PC-9 (cell line): ENCODE measurements around the gene ZNF100. TPM values are rescaled to one million over a fixed set of nuclear protein-coding genes. Genes with fewer than 3 reads are reported as not detected.
A peak's percentile ranks its signal among the peaks of the same experiment; 100 is the strongest.
"Not testable (repeated sequence)": the region's sequence is repeated elsewhere in the genome, so short reads cannot be mapped to it uniquely, and the experiment has no call there.

Experiments
- BruUV-seq: library from RNA; stranded (reverse); fragments of 400-500 nt; replicated peaks from 2 replicates; lab custom pipeline; 2021; lab: Mats Ljungman, UMichigan
- CTCF ChIA-PET: fragments of 300-600 bp; sonication (Branson Sonifier 250); formaldehyde crosslinking; loops from one replicate; lab custom pipeline; 2022; ENCODE audit warnings: antibody characterized with exemption; lab: Charles Lee
- POLR2A ChIA-PET: fragments of 300-600 bp; sonication (Branson Sonifier 250); formaldehyde crosslinking; loops from one replicate; lab custom pipeline; 2022; ENCODE audit warnings: antibody characterized with exemption; ENCODE audit not compliant: unreplicated experiment; lab: Charles Lee
- DNase-seq, 2 experiments: peaks; one replicate each; pipeline versions ENCODE4 v3.0.0 to v3.0.0-alpha.2; 2015 to 2022; ENCODE audit warnings: mixed read lengths in 1 of 2
- H2AFZ ChIP-seq: fragments of 200-600 bp; sonication (generic); 2 replicates; pipeline ENCODE4 v1.8.1; 2017; ENCODE audit warnings: antibody characterized with exemption
- H3F3A ChIP-seq: fragments of 200-600 bp; sonication (generic); 2 replicates; pipeline ENCODE4 v1.8.1; 2017; ENCODE audit warnings: antibody characterized with exemption, mild to moderate bottlenecking, low read depth; ENCODE audit not compliant: insufficient read depth
- H3K27ac ChIP-seq: fragments of 200-600 bp; sonication (generic); 2 replicates; pipeline ENCODE4 v1.6.1; 2016; ENCODE audit warnings: mixed run types
- H3K27me3 ChIP-seq: fragments of 200-600 bp; sonication (generic); 2 replicates; pipeline ENCODE4 v1.6.1; 2016; ENCODE audit warnings: low read depth, mixed run types; ENCODE audit not compliant: insufficient read depth
- H3K36me3 ChIP-seq: fragments of 200-600 bp; sonication (generic); 2 replicates; pipeline ENCODE4 v1.6.1; 2016; ENCODE audit warnings: low read depth, mixed run types
- H3K4me1 ChIP-seq: fragments of 200-600 bp; sonication (generic); replicated peaks from 2 replicates; pipeline ENCODE4 v1.6.1; 2016; ENCODE audit warnings: mixed run types; ENCODE audit not compliant: insufficient read depth
- H3K4me2 ChIP-seq: fragments of 200-600 bp; sonication (generic); 2 replicates; pipeline ENCODE4 v1.6.1; 2017; ENCODE audit warnings: mixed run types
- H3K4me3 ChIP-seq: fragments of 200-600 bp; sonication (generic); 2 replicates; pipeline ENCODE4 v1.6.1; 2016; ENCODE audit warnings: mixed run types
- H3K79me2 ChIP-seq: fragments of 200-600 bp; sonication (generic); 2 replicates; pipeline ENCODE4 v1.6.1; 2017; ENCODE audit warnings: low read depth, mixed run types
- H3K9me2 ChIP-seq: fragments of 200-600 bp; sonication (generic); 2 replicates; pipeline ENCODE4 v1.8.1; 2017; ENCODE audit warnings: mild to moderate bottlenecking; ENCODE audit not compliant: insufficient read depth
- H3K9me3 ChIP-seq: fragments of 200-600 bp; sonication (generic); 2 replicates; pipeline ENCODE4 v1.8.1; 2016; ENCODE audit warnings: low read depth; ENCODE audit not compliant: insufficient read depth
- H4K20me1 ChIP-seq: fragments of 200-600 bp; sonication (generic); 2 replicates; pipeline ENCODE4 v1.8.1; 2017; ENCODE audit not compliant: insufficient read depth
- EZH2 ChIP-seq: fragments of 200-600 bp; sonication (generic); IDR thresholded peaks from 2 replicates; pipeline ENCODE4 v1.8.0; 2017; ENCODE audit warnings: antibody characterized with exemption, low read depth
- intact Hi-C: fragments of 100-400 bp; cut with micrococcal nuclease; formaldehyde crosslinking; loops from one replicate; pipeline ENCODE4 v1.10.0; 2022; ENCODE audit not compliant: unreplicated experiment
- total RNA-seq: library from RNA; stranded (reverse); gene quantifications from 2 replicates; pipeline ENCODE4 v1.2.3, GENCODE V29; 2021
- TF ChIP-seq, protein P1 (sequence below): fragments of 200-600 bp; sonication (generic); conservative IDR thresholded peaks from 2 replicates; pipeline ENCODE4 v1.6.1; 2017; ENCODE audit warnings: mixed run types, antibody characterized with exemption, mild to moderate bottlenecking, moderate library complexity

ZNF100 gene
- total RNA-seq, 1 experiment from 2014 or later: 7.7 TPM

- Histone ChIP-seq H2AFZ (no peak overlapping the region), H3K9me2 (no peaks in the 10 kb centered on the region), H3K4me3 (no peak overlapping the region), H3K27me3 (no peaks in the 10 kb centered on the region), H3K9me3 (peaks cover 5% of the 10 kb centered on the region), H3K79me2 (no peaks in the 10 kb centered on the region), H3K4me2 (no peak overlapping the region), H4K20me1 (no peaks in the 10 kb centered on the region), H3K4me1 (no peaks in the 10 kb centered on the region), H3K36me3 (no peaks in the 10 kb centered on the region), H3K27ac (no peak overlapping the region), H3F3A (no peaks in the 10 kb centered on the region)
- no TSS peak for BruUV-seq
- intact Hi-C loops: no loop called here
- POLR2A ChIA-PET: no interaction called here
- CTCF ChIA-PET: no interaction called here
- peak in 1 of 2 experiments; percentile 70 for DNase-seq
- TF ChIP-seq, protein P1, sequence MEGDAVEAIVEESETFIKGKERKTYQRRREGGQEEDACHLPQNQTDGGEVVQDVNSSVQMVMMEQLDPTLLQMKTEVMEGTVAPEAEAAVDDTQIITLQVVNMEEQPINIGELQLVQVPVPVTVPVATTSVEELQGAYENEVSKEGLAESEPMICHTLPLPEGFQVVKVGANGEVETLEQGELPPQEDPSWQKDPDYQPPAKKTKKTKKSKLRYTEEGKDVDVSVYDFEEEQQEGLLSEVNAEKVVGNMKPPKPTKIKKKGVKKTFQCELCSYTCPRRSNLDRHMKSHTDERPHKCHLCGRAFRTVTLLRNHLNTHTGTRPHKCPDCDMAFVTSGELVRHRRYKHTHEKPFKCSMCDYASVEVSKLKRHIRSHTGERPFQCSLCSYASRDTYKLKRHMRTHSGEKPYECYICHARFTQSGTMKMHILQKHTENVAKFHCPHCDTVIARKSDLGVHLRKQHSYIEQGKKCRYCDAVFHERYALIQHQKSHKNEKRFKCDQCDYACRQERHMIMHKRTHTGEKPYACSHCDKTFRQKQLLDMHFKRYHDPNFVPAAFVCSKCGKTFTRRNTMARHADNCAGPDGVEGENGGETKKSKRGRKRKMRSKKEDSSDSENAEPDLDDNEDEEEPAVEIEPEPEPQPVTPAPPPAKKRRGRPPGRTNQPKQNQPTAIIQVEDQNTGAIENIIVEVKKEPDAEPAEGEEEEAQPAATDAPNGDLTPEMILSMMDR: no peak
- TF ChIP-seq EZH2: no peak
These were observed 22.2 kb upstream of the ZNF100 start for GRCh38 chr19:21789466-21790085.

DNA sequence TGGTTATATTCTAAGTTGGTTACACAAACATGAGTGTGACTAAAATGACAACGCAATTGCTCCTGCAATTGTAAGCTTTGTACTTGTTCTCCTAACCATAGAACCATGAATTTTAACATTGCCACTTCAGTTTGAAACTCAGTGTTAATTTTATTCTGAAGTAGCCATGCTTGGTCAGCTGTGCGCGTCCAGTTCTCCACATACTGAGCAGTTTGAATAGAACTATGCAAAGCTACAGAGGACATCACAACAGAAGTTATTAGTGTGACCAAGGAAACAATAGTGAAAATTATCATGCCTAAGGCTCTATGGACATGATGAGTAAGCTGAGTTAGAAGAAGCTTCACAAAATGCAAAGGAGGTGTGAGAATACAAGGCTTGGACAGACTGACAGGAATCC, 19.6 kb upstream of the ZNF100 start:
- Histone ChIP-seq H3K9me3 (peaks cover 14% of the 10 kb centered on the region; the same call in 1 of the 2 replicates), H3K4me1 (no peaks in the 10 kb centered on the region), H3K27ac (no peak overlapping the region), H3K9me2 (no peaks in the 10 kb centered on the region), H3K36me3 (no peaks in the 10 kb centered on the region), H3K4me2 (no peak overlapping the region), H3K79me2 (no peaks in the 10 kb centered on the region), H2AFZ (no peak overlapping the region), H3K4me3 (no peak overlapping the region), H3F3A (no peaks in the 10 kb centered on the region), H3K27me3 (no peaks in the 10 kb centered on the region), H4K20me1 (no peaks in the 10 kb centered on the region)
- ChIA-PET CTCF (no interaction called here), POLR2A (no interaction called here)
- no peak for TF ChIP-seq EZH2
- TF ChIP-seq, protein P1: no peak
- no TSS peak for BruUV-seq
- intact Hi-C loops: no loop called here
- no peak for DNase-seq

DNA sequence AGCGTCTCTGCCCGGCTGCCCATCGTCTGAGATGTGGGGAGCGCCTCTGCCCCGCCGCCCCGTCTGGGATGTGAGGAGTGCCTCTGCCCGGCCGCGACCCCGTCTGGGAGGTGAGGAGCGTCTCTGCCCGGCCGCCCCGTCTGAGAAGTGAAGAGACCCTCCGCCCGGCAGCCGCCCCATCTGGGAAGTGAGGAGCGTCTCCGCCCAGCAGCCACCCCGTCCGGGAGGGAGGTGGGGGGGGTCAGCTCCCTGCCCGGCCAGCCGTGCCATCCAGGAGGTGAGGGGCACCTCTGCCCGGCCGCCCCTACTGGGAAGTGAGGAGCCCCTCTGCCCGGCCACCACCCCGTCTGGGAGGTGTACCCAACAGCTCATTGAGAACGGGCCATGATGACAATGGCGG, 8.4 kb upstream of the ZNF100 start:
- H3F3A ChIP-seq, H3K27ac ChIP-seq, intact Hi-C loops, H2AFZ ChIP-seq, H3K4me3 ChIP-seq, H3K4me1 ChIP-seq, POLR2A ChIA-PET, H3K9me3 ChIP-seq, CTCF ChIA-PET, H4K20me1 ChIP-seq, H3K27me3 ChIP-seq, H3K79me2 ChIP-seq, DNase-seq, H3K36me3 ChIP-seq, BruUV-seq, H3K9me2 ChIP-seq, H3K4me2 ChIP-seq: not testable (repeated sequence)

DNA sequence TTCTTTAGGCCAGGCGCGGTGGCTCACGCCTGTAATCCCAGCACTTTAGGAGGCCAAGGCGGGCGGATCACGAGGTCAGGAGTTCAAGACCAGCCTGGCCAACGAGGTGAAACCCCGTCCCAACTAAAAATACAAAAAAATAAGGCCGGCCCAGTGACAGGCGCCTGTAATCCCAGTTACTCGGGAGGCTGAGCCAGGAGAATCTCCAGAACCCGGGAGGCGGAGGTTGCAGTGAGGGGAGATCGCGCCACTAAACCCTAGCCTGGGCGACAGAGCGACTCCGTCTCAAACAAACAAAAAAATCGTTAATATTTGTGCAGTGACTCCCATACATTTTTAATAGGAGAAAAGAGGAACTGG, 694 bp downstream of the ZNF100 start:
- H4K20me1 ChIP-seq, H3F3A ChIP-seq, H3K4me1 ChIP-seq, H3K27ac ChIP-seq, BruUV-seq, DNase-seq, H3K27me3 ChIP-seq, H3K9me2 ChIP-seq, H3K9me3 ChIP-seq, CTCF ChIA-PET: not testable (repeated sequence)
- H3K36me3 ChIP-seq: peaks cover 42% of the 10 kb centered on the region
- peak overlapping the region; percentile 79 for H3K4me3 ChIP-seq
- peak overlapping the region; percentile 87 for H3K4me2 ChIP-seq
- intact Hi-C loops: loop anchor here (5.0 kb wide), 1 partner anchor 1989 kb away; no protein-coding TSS in a partner anchor
- peak overlapping the region; percentile 87 for H2AFZ ChIP-seq
- POLR2A ChIA-PET: interaction anchor here (0.6 to 1.1 kb wide), 2 partner anchors 85 to 1487 kb away, joined by 3 to 4 read pairs; no protein-coding TSS in a partner anchor
- H3K79me2 ChIP-seq: peaks cover 16% of the 10 kb centered on the region
